HG03095 (cell line): ENCODE data around the gene MAPK1.
"Not testable (repeated sequence)": the region's sequence is repeated elsewhere in the genome, so short reads cannot be mapped to it uniquely, and the experiment has no call there.

Source experiments
- ATAC-seq: cut with Tn5 transposase; IDR thresholded peaks from one replicate; pipeline ENCODE4 v1.9.1; 2021; ENCODE audit warnings: moderate library complexity; ENCODE audit not compliant: unreplicated experiment

MAPK1 gene

GRCh38 chr22:21730535-21731308 is 136.7 kb downstream of the MAPK1 start:
- no peak for ATAC-seq

- ATAC-seq = not testable (repeated sequence)
Measured at GRCh38 chr22:21729184-21729583, 138.3 kb downstream of the MAPK1 start.

DNA sequence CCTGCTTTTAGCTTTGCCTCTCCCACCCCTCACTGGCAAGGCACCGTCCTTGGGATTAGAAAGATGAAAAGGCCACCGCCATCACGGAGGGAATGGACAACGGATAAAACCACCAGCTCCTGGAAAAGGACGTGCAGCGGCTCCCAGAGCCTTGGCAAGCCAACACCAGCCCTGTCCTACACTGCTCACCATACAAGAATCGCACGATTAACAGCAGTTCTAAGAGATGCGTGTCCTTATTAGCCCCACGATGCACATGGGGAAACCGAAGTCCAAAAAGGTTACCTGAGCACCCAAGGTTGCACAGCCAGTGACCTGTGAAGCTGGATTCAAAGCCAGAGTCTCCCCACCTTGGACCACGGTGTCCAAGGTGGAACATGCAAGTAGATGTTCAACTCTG is 139.2 kb downstream of the MAPK1 start:
- ATAC-seq = no peak

GRCh38 chr22:21727768-21728167 is 139.7 kb downstream of the MAPK1 start:
- no peak for ATAC-seq

- ATAC-seq = no peak
Measured at GRCh38 chr22:21727159-21727558, 140.3 kb downstream of the MAPK1 start.

DNA sequence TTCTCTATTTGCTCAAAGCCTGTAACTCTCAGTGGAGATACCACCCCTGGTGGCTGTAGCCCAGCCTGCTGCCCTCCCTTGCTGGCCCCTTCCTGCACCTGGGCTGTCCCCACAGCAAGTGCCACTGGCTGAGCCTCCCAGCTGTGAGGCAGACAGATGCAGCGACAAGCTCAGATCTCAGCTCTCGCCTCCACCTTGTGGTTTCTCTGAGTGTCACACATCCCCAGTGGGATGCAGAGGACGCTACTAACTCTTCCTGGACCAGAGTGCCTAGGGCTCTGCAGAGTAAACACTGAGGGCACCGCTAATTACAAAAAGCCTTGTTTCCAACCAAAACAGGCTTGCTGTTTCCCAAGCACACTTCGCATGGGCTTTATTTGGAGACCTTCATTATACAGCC is 140.8 kb downstream of the MAPK1 start:
- no peak for ATAC-seq

DNA sequence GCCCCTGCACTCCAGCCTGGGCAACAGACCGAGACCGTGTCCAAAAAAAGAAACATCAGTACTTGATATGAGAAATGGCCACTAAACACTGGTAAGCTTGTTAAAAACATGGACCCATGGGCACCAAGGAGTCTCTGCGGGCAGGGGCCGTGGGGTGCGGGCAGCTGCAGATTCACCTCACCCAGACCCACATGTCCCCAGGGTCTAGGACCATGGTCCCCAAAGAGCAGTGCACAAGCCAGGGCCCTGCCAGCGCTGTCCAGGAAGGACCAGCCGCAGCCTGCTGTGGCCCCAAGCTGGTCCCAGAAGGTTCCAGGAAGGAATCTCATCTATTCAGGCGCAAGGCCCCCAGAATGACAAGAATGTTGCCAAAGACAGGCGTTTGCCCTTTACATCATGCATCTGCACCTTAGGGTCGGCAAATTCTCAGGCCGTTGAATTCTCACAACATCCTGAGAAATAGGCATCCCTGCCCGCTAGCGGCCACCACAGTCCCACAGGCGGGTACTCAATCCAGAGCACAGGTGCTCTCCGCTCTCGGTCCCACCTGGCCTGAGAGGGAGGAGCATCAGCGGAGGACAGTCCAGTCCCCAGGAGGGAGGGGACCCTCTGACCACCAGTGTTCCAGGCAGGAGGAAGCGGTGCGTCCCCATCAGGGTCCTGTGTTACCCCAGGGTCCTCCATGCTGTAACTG is 141.3 kb downstream of the MAPK1 start:
- no peak for ATAC-seq

DNA sequence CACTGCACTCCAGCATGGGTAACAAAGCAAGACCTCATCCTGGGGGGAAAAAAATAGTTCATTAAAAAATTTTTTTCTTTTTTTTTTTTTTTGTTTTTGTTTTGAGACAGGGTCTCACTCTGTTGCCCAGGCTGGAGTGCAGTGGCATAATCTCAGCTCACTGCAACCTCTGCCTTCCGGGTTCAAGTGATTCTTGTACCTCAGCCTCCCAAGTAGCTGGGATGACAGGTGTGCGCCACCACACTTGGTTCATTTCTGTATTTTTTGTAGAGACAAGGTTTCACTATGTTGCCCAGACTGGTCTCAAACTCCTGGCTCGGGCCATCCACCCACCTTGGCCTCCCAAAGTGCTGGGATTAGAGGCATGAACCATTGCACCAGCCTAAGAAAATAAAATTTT is 142.9 kb downstream of the MAPK1 start:
- not testable (repeated sequence) for ATAC-seq

DNA sequence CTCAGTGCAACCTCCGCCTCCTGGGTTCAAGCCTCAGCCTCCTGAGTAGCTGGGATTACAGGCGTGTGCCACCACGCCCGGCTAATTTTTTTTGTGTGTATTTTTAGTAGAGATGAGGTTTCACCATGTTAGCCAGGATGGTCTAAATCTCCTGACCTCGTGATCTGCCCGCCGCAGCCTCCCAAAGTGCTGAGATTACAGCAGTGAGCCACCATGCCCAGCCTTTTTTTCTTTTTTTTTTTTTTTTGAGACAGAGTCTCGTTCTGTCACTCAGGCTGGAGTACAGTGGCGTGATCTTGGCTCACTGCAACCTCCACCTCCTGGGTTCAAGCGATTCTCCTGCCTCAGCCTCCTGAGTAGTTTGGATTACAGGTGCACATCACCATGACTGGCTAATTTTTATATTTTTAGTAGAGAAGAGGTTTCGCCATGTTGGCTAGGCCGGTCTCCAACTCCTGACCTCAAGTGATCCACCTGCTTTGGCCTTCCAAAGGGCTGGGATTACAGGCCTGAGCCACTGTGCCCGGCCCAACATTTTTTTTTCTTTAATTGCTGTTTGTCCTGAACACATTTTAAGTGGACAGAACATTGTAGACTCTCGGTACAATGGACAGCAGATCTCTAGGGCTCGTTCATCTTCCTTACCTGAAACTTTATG is 146.1 kb downstream of the MAPK1 start:
- ATAC-seq = not testable (repeated sequence)

DNA sequence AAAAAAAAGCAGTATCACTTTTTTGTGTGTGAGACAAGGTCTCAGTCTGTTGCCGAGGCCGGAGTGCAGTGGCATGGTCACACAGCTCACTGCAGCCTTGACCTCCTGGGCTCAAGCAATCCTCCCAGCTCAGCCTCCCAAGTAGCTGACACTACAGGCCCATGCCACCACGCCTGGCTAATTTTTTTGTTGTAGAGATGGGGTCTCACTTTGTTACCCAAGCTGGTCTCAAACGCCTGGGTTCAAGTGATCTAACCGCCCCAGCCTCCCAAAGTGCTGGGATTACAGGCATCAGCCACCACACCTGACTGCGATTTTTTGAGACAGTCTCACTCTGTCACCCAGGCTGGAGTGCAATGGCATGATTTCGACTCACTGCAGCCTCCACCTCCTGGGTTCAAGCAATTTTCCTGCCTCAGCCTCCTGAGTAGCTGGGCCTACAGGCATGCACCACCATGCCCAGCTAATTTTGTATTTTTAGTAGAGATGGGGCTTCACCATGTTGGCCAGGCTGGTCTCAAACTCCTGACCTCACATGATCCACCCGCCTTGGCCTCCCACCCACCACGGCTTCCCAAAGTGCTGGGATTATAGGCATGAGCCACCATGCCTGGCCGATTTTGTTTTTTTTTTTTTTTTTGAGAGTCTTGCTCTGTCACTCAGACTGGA is 147.1 kb downstream of the MAPK1 start:
- not testable (repeated sequence) for ATAC-seq

DNA sequence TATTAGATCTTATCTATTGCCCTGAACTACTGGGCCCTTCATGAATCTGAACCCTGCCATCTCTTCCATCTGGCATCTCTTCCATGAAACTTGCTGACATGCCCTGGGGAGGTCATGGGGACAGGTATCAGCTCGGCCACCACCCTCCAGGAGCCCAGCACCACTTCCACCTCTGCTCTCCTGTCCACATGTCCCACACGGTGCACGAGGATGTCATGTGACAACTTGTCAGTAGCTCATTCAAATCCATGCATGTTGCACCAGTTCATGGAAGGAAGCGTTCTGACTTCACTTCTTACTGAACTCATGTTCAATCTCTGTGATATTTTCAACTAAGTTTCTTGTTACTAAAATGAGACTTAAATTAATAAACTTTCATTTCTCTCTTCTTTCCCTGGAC is 148.4 kb downstream of the MAPK1 start:
- ATAC-seq = no peak

- ATAC-seq = no peak
Measured at GRCh38 chr22:21718499-21718898, 148.9 kb downstream of the MAPK1 start.

- ATAC-seq = not testable (repeated sequence)
Measured at GRCh38 chr22:21716395-21717122, 150.9 kb downstream of the MAPK1 start.

DNA sequence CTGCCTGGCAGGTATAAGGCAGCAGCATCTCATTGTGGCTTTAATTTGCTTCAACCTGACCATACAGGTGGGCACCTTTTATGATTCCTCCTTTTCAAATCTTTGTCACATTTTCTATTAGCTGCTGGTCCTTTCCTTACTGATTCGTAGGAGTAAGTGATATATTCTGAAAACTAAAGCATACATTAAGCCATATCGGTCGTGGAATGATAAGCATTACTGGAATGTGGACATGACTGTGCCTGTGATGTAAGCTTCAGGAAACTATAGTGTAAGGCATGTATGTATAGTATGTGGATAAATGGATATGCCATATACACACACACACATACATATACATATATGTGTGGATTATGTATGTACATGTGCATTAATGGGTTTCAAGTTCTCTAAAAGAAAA is 152.7 kb downstream of the MAPK1 start:
- no peak for ATAC-seq

DNA sequence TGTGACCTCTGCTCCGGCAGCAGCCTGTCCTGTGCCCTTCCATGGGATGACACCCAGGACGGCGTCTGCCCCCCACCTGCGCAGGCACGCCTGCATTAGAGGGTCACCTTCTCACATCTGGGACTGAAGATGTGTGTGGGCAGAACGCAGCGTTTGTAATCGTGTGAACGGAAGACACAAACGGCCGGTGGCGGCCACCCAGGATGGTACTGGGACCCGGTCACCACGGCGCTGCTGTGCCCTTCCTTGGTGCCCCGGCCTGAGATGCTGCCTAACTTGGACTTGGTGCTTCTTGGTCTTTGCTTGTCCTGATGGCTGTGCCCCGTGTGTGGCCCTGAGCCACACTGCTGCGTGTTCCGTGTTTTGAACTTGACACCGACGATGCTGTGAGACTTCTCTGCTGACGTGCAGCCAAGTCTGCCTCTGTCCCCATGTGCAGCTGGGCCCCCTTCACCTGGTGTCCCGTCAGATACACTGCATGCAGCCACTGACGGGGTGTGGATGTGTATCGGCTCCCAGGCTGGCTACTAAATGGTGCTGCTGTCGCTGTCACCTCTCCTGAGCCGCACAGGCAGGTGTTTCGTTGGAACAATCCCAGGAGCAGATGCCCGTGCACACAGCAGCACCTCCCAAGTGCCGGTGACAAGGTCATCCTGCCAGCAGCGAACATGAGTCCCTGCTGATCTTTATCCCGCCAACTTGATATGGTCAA is 153.2 kb downstream of the MAPK1 start:
- no peak for ATAC-seq

- no peak for ATAC-seq
Measured at GRCh38 chr22:21713428-21714058, 153.9 kb downstream of the MAPK1 start.

GRCh38 chr22:21712751-21713427 is 154.6 kb downstream of the MAPK1 start:
- ATAC-seq = no peak

DNA sequence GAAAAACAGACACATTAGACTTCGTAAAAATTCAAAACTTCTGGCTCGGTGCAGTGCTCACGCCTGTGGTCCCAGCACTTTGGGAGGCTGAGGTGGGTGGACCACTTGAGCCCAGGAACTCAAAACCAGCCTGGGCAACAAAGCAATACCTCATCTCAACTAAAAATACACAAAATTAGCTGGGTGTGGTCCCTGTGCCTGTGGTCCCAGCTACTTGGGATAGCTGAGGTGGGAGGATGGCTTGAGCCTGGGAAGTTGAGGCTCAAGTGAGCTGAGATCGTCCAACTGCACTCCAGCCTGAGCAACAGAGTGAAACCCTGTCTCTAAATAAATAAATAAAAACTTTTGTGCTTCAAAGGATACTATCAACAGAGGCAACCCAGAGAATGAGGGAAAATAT is 155.6 kb downstream of the MAPK1 start:
- no peak for ATAC-seq

- ATAC-seq = no peak
Measured at GRCh38 chr22:21710156-21710555, 157.3 kb downstream of the MAPK1 start.
